ENCODE results near the gene CBFA2T3. TPM values are rescaled to one million over a fixed set of nuclear protein-coding genes. Genes with fewer than 3 reads are reported as not detected.

Gene CBFA2T3
- total RNA-seq, 4 donors from 2014 or later, result 1.4 to 5.8 (median 1.5) TPM

- WGBS, 2 donors (ENCODE audit: low coverage in 1 of 2), result 86% methylated on average over 1 of the region's 21 CpGs; no CpG with 5 or more reads in 1 of the 2 donors
- no peaks in the 10 kb centered on the region for H3K4me1 ChIP-seq
- no peak for ATAC-seq
- H3K36me3 ChIP-seq, result peaks cover 0 to 78% of the 10 kb centered on the region in 2 donors
- H3K27ac ChIP-seq, result no peak overlapping the region
- TF ChIP-seq POLR2AphosphoS5 (IDR thresholded peaks at IDR 0.05) (no peak), EP300 (IDR thresholded peaks at IDR 0.05) (no peak), CTCF (IDR thresholded peaks at IDR 0.05) (no peak), POLR2A (IDR thresholded peaks at IDR 0.05) (no peak)
- no peak overlapping the region for H3K4me3 ChIP-seq
- no peaks in the 10 kb centered on the region for H3K27me3 ChIP-seq
- H3K9me3 ChIP-seq, result no peaks in the 10 kb centered on the region
Observed at GRCh38 chr16:88827727-88828126, 149.3 kb downstream of the CBFA2T3 start.

GRCh38 chr16:88826070-88826840, 150.8 kb downstream of the CBFA2T3 start:
- H3K27ac ChIP-seq, result no peak overlapping the region
- no peaks in the 10 kb centered on the region for H3K9me3 ChIP-seq
- ATAC-seq, result no peak
- H3K27me3 ChIP-seq, result no peaks in the 10 kb centered on the region
- H3K4me1 ChIP-seq, result no peaks in the 10 kb centered on the region
- TF ChIP-seq POLR2A (IDR thresholded peaks at IDR 0.05) (no peak), CTCF (IDR thresholded peaks at IDR 0.05) (no peak), EP300 (IDR thresholded peaks at IDR 0.05) (no peak), POLR2AphosphoS5 (IDR thresholded peaks at IDR 0.05) (no peak)
- peaks cover 0 to 93% of the 10 kb centered on the region in 2 donors for H3K36me3 ChIP-seq
- no peak overlapping the region for H3K4me3 ChIP-seq
- WGBS, 2 donors (ENCODE audit: low coverage in 1 of 2), result 94% methylated on average over 3 of the region's 26 CpGs; no CpG with 5 or more reads in 1 of the 2 donors

GRCh38 chr16:88825146-88825545, 151.9 kb downstream of the CBFA2T3 start:
- Histone ChIP-seq H3K36me3 (peaks cover 0 to 95% of the 10 kb centered on the region in 2 donors), H3K4me1 (no peaks in the 10 kb centered on the region), H3K27ac (no peak overlapping the region), H3K9me3 (no peaks in the 10 kb centered on the region), H3K4me3 (no peak overlapping the region), H3K27me3 (no peaks in the 10 kb centered on the region)
- no CpG with 5 or more reads among the region's 12 CpGs for WGBS, 2 donors (ENCODE audit: low coverage in 1 of 2)
- TF ChIP-seq POLR2A (IDR thresholded peaks at IDR 0.05) (no peak), POLR2AphosphoS5 (IDR thresholded peaks at IDR 0.05) (no peak), CTCF (IDR thresholded peaks at IDR 0.05) (no peak), EP300 (IDR thresholded peaks at IDR 0.05) (no peak)
- no peak for ATAC-seq

Other genes starting within 250 kb of the CBFA2T3 start
- gene PIEZO1, start 192.0 kb downstream of the CBFA2T3 start, total RNA-seq, result 100 to 1,000 TPM; 105 to 248 (median 172) TPM
- gene CDT1, start 173.4 kb downstream of the CBFA2T3 start, total RNA-seq, result 1 to 10 TPM in 1 of 4 donors, under 1 TPM in 1, not detected in 2; 0.92 to 2.0 TPM
- gene APRT, start 165.3 kb downstream of the CBFA2T3 start, total RNA-seq, result 100 to 1,000 TPM in 2 of 4 donors, 10 to 100 TPM in 2; 64.9 to 103 (median 92.9) TPM
- 10 to 100 TPM in 3 of 4 donors, 1 to 10 TPM in 1; 4.2 to 29.4 (median 15.6) TPM for gene GALNS, start 120.3 kb downstream of the CBFA2T3 start, total RNA-seq
- 10 to 100 TPM; 18.7 to 40.0 (median 21.5) TPM for gene TRAPPC2L, start 120.1 kb downstream of the CBFA2T3 start, total RNA-seq
- under 1 TPM in 1 of 4 donors, not detected in 3; 0.54 TPM for gene PABPN1L, start 110.5 kb downstream of the CBFA2T3 start, total RNA-seq
- 10 to 100 TPM; 14.5 to 33.8 (median 28.8) TPM for gene ACSF3, start 116.6 kb upstream of the CBFA2T3 start, total RNA-seq
- gene CDH15, start 194.5 kb upstream of the CBFA2T3 start, total RNA-seq, result 1 to 10 TPM in 1 of 4 donors, under 1 TPM in 2, not detected in 1; 0.15 to 1.1 (median 0.27) TPM
- not detected for gene SLC22A31, start 223.3 kb upstream of the CBFA2T3 start, total RNA-seq
- 10 to 100 TPM; 11.1 to 28.0 (median 12.4) TPM for gene ZNF778, start 240.5 kb upstream of the CBFA2T3 start, total RNA-seq

Data from gastroesophageal sphincter (tissue), 4 donors.